GM19240 (cell line): ENCODE measurements around the gene GON4L.
A peak's percentile ranks its signal among the peaks of the same experiment; 100 is the strongest.
"Not testable (repeated sequence)": the region's sequence is repeated elsewhere in the genome, so short reads cannot be mapped to it uniquely, and the experiment has no call there.

Source experiments
- DNase-seq: peaks from one replicate; pipeline ENCODE4 v3.0.0; 2011; ENCODE audit warnings: low spot score; ENCODE audit not compliant: insufficient read length

GON4L gene

DNA sequence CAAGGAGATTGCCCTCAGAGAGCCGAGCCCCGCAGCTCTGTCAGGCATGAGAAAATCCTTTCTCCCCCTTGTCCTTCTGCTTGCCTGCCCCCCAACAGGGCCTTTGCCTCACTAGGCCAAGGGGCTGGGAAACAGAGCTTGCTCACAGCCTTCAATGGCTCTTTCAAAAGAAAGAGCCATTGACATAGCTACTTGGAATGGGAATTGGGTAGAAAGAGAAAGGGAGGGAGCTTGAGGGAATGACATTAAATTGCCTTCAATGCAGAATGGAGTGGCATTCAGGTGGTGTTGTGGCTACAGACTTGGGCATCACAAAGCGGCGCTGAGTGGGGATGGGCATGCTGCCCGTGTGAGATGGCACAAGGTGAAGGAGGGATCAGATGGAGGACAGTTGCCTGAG is 15.5 kb upstream of the GON4L start:
- no peak for DNase-seq

DNA sequence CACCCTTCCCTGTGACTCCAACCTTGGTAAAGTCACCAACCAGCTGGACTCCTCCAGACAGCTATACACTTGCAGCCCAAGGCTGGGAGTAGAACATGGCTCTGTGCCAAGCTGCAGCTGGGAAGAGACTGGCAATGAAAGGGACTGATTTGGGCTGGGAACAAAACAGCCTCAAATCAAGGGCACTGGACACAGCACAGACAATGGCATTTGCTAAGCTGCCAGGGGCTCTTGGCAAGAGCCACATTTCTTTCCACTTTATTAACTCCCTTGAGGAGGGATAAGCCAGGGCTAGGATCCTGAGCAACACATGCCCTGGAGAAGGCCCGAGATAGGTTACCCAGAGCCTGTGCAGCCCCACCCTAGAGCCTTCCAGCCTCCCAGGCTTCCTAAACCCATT is 14.4 kb upstream of the GON4L start:
- DNase-seq, result no peak

DNA sequence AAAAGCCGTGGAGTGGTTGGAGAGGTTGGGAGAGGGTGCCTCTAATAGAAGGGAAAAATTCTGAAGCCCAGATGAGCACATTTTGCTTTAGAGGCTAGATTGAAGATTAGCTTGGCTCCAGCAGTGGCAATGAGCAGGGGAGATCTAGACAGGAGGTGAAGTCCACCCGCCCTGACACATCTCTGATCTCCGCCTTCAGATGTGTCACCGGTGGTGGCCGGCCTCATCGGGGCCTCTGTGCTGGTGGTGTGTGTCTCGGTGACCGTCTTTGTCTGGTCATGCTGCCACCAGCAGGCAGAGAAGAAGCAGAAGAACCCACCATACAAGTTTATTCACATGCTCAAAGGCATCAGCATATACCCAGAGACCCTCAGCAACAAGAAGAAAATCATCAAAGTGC is 10.8 kb upstream of the GON4L start:
- no peak for DNase-seq

DNA sequence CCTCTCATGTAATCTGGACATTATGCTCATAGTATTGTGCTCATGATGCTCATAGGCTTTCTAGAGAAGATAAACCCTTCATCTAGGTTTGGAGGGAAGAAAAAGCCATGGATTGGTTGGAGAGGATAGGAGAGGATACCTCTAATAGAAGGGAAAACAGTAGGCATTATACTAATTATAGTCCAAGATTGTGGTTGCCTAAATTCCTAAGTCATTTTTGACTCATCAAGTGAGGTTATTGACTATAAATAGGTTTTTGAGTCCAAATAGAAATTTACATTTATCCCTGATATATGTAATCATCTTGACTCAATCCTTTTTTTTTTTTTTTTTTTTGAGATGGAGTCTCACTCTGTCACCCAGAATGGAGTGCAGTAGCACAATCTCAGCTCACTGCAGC is 7.4 kb upstream of the GON4L start:
- no peak for DNase-seq

DNA sequence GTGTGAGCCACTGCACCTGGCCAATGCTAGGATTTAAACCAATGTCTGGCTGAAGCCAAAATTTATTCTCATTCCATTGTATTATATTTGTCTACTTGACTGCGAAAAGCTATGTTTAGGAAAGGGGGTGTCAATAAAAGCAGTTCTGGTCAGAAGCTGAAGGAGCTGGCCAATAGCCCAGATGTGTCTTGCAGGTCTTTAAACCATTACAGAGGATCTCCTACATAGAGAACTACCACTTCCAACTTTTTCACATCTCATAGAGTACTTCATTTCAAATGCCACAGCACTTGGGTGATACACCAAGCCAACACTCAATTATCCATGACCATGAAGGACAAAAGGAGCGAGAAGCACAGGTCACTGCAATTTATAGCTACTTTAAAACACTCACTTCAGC is 4.9 kb upstream of the GON4L start:
- no peak for DNase-seq

DNA sequence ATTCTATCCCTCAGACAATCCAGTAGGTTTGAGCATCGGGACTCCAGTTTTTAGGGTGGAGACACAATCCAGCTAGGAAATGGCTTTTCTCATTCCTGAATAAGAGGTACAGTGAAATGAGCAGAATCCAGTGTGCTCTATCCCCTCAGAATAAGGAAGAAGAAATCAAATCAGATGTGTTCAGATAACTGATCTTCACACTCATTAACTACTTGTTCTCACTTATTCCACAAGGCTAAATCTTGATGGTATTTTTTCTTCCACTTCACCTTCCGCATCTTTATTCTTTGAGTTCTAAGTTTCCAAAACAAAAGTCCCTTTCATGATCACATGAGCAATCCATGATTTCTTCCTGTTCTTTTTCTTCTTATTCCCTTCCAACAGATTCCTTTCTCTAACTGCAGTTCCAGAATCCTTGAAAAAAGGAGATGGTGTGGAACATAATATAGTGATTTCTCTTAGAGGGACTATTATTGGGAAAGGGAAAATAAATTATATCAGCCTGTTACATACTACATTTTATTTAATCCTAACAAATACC is 4.0 kb upstream of the GON4L start:
- no peak for DNase-seq

DNA sequence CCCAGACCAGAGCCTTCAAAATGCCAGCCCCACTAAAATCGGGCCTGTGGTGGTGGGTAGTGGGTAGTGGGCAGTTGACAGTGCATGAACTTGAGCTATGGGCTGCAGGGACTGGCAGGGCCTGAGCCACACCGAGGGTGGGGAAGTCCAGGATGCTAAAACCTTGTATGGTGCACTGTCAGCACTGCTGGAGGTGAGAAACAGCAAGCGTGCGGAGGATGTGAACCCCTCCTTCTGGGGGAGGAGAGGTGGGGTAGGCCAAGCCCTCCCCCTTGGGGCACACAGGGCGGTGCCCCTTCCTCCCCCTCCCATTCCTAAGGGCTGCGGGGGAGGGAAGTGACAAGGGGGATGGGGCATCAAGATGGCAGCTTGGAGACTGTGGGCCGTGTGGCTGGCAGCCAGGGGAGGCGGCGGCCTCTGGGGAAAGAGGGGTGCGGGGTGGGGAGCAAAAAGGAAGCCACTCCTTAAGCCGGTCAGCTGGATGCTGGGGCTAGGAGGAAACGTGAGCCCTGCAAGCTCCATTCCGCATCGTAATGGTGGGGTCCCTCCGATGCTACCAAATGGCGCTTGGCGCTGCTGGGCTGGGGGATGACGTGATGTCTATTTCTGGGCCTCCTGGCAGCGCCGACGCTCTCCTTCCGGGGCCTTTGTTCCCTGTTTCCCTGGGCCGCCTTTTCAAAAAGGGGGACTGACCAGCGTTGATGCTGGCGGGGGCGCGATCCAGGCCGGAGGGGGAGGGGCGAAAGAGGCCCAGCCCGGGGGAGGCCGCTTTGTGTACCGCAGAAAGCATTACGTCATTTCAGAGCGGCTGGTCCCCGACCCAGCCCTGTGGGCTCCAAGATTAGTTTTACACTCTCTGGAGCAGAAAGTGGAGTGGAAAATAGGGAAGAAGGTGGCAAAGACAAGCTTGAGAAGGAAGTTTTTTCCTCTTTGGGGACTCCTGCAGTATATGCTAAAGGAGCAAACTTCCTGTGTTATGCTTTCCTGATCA is 3.2 kb upstream of the GON4L start:
- DNase-seq, result peak; percentile 52

DNA sequence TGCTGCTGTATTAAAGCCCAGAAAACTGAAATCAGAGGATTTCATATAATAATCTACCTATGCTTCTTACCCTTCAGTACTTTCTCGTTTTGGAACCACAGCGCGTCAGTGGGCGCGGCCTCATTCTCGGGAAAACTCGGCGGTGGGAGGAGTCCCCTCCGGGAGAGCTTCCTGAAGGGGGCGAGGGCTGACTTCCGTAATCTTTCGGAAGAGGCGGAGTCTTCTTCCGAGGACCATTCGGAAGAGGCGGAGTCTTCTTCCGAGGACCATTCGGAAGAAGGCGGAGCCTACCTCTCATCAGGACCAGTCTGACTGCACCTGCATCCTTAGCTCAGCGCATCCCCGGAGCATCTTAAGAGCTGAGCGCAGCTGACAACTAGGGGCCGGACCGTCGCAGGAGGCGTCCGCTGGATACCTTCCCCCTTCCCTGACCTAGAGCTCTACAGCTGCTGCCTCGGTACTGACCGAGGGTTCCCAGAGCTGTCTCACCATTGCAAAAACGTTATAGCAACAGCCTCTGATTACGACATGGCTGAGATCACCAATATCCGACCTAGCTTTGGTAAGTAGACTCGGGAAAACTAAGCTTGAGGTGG is 2.3 kb upstream of the GON4L start, which contains the start of gene SYT11:
Gene SYT11, plus strand, starts transcription at position 334 of the 596 bp plus-strand sequence. Its CDS starts 195 bp downstream, at position 529.
- peak; percentile 77 for DNase-seq

DNA sequence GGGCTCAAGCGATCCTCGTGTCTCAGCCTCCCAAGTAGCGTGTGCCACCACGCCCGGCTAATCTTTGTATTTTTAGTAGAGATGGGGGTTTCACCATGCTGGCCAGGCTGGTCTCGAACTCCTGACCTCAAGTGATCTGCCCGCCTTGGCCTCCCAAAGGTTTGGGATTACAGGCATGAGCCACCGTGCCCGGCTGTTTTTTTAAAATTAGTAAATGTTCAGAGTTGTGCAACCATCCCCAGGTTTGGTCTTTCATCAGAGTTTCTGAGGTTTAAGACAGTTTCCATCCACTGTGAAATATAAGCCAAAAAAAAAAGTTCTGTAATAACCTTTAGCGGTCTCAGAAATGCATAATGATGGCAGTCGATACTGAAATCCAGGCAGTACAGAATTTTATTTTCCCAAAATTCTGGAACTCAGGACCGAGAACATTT is 1.8 kb upstream of the GON4L start:
- no peak for DNase-seq

DNA sequence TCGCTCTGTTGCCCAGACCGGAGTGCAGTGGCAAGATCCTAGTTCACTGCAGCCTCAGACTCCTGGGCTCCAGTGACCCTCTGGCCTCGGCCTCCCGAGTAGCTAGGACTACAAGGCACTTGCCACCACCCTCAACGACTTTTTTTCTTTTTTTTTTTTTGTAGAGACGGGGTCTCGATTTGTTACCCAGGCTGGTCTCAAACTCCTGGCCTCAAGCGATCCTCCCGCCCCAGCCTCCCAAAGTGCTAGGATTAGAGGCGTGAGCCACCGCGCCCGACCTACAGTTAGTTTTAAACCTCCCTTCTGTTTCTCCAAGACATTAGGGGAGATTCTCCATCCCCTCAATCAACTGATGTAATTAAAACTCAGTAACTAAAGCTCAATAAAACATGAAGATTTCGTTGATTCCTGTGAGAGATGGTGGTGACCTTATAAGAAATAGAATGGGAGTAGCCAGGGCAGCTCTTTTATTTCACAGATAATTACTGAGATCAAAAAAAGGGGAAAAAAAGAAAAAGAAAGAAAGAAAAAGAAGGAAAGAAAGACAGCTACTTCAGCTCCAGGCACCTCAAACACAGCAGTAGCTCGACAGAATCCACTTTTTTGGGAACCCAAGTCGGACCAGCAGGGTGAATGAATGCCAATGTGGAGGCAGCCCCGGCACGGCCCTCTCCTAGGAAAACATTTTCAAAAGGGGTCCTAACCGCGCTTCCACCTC is 598 bp downstream of the GON4L start:
- DNase-seq, result no peak

DNA sequence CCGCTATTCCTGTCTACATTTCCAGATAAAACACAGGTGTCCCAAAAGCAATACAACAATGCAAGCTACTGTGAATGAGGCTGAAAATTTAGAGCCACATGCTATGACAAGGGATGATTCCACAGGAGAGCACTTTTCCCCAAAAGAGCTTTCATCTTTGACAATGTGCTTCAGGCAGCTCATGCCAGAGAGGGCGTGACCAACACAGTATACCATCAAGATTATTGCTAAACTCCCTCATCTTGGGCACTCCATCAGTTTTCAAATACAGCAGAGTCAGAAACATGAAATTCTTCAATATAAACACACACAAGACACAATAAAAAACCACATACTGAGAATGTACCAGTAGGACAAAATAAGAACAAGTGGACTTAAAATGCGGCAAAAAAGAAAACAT is 6.7 kb downstream of the GON4L start:
- no peak for DNase-seq

DNA sequence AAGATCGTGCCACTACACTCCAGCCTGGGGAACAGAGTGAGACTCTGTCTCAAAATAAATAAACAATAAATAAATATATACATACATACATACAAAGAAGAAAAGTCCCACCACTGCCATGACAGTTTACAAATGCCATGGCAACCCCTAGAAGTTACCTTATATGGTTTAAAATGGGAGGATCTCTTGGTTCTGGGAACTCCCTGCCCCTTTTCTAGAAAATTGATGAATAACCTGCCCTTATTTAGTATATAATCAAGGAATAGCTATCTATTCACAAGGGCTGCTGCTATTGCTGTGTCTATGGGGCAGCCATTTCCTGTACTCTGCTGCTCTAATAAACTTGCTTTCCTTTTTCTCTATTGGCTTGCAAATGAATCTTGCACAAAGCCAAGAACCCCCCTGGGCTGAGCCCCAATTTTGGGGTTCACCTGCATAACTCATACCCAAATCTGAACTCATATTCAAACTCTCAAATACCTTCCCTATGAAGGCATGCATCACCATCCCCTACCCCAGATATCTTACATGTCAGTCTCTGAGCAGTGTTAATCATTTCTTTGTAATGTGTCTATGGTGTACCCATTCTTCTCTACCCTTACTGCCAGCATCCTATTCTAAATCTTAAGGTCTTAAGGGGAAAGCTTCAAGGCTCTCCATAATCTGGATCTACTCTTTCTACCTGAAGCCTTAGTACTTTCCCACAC is 9.0 kb downstream of the GON4L start:
- no peak for DNase-seq

DNA sequence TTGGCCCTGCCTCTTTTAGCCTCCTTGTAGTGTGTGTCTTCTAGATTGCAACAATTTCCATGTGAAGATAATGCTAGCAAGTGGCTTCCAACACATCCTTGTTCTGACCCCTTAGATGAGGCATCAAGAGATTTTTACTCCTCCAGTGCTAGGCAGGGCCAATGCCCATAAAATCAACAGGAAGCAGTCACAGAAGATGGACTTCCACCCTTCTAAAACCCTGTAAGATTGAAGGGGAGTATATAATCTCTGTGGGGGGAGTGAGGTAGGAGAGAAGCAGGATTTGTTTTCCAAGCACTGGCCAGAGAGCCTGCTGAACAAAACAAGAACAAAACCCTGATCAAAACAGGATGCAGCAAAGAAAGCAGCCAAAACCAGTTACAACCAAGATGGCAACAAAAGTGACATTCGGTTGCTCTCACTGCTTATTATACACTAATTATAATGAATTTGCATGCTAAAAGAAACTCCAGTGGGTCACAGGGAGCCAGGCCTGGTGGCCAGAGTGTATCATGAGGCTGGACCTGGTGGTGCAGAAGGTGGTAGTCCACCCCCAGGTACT is 12.1 kb downstream of the GON4L start:
- DNase-seq, result no peak

DNA sequence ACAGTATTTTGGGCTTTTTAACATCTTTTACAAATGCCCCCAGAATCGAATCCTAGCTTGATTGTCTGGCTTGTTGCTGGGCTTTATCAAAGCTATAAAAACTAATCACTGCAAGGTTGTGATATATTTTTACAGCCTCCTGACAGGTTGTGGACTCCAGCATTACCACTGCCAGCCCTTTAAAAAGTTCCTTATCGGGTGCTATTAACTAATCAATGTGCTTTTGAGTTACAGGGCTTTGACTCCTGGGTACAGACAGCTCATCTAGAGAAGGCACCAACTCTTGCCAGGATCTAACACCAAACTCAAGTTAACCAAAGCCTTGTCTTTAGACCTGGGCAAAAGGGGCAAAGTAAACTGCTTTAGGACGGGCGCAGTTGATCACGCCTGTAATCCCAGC is 16.6 kb downstream of the GON4L start:
- DNase-seq, result no peak

DNA sequence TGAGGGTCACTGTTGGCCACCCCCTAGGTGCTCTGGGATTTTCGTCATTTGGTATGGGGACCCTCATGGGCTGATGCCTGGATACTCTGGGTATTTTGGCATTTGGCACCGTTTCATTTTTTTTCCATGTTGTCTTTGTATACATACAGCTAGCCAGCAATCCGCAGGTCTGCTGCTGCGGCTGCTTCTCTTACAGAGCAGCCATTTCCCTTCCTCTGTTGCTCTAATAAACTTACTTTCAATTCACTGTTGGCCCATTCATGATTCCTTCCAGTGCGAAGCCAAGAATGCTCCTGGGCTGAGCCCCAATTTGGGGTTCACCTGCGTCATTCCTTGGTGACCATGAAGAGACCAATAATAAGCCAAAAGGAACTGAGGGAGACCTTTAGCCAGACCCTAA is 21.5 kb downstream of the GON4L start:
- DNase-seq, result no peak

DNA sequence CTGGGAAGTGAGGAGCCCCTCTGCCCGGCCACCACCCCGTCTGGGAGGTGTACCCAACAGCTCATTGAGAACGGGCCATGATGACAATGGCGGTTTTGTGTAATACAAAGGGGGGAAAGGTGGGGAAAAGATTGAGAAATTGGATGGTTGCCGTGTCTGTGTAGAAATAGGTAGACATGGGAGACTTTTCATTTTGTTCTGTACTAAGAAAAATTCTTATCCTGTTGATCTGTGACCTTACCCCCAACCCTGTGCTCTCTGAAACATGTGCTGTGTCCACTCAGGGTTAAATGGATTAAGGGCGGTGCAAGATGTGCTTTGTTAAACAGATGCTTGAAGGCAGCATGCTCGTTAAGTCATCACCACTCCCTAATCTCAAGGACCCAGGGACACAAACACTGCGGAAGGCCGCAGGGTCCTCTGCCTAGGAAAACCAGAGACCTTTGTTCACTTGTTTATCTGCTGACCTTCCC is 22.1 kb downstream of the GON4L start:
- DNase-seq, result not testable (repeated sequence)

DNA sequence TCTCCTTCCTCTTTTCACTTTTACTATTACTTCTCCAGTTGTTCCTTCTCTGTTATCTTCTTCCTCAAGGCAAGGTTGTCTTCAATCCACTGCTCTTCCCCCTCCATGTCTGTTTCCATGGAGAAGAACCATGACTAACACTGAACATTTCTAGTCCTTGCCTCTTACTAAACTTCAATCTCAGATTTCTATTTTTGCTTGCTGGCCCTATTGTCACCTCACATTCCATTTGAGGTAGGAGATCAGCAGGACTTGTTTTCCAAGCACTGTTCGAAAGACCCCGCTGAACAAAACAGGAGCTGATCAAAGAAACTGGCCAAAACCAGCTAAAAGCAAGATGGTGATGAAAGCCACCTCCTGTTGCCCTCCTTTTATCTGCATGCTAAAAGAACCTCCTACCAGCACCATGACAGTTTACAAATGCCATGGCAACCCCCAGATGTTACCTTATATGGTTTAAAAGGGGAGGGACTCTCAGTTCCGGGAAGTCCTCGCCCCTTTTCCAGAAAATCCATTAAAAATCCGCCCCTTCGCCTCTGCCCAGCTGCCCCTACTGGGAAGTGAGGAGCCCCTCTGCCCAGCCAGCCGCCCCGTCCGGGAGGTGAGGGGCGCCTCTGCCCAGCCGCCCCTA is 22.6 kb downstream of the GON4L start:
- no peak for DNase-seq

DNA sequence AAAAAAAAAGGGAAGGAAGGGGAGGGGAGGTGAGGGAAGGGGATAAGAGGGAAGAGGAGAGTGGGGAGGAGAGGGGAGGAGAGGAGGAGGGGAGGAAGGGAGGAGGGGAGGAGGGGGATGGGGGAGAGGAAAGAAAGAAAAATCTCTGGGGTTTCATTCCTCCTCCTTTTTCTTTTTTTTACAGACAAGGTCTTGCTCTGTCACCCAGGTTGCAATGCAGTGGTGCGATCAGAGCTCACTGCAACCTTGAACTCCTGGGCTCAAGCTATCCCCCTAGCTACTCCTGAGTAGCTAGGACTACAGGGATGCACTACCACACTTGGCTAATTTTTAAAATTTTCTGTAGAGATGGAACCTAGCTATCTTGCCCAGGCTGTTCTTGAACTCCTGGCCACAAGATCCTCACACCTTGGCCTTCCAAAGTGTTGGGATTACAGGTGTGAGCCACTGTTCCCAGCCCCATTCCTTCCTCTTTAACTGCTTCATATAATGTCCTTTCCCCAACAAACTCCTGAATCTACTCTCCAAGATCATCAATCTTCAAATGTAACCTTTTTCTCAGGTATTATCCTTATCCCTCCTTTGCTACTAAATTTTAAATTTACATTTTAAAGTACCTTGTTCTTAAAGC is 23.2 kb downstream of the GON4L start:
- DNase-seq, result no peak

DNA sequence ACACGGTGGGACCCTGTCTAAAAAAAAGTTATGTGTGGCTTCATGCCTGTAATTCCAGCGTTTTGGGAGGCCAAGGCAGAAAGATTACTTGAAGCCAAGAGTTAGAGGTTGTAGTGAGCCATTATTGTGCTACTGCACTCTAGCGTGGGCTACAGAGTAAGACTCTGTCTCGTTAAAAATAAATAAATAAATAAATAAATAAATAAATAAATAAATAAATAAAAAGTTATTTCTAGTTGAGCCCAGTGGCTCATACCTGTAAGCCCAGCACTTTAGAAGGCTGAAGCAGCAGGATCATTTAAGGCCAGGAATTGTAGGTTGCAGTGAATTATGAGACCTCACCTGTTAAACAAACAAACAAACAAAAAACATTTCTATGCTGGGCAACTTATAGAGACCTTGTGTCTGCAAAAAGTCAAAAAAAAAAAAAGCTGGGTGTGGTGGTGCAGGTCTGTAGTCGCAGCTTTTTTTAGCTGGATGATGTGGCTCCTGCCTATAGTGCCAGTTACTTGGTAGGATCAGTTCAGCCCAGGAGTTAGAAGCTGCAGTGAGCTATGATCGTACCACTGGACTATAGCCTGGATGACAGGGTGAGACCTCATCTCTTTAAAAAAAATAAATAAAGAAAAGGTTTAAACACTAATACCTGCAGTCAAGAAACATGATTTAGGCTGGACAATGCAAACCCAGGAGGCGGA is 25.6 kb downstream of the GON4L start:
- DNase-seq, result no peak
